ENCODE measurements around the gene SHLD1.
A peak's percentile ranks its signal among the peaks of the same experiment; 100 is the strongest.

The SHLD1 gene

GRCh38 chr20:5716953-5717352 is 33.2 kb upstream of the SHLD1 start:
- Histone ChIP-seq H3K36me3 (replicated peaks in 1 of 2; ENCODE audit: control insufficient read depth in 2 of 2, insufficient read depth in 2 of 2, low read length in 2 of 2) (no peaks in the 10 kb centered on the region), H3K4me1 (ENCODE audit: control insufficient read depth in 2 of 2, insufficient read depth in 1 of 2, low read depth in 1 of 2, low read length in 2 of 2) (peaks cover 4 to 12% of the 10 kb centered on the region in 2 donors), H3K23ac (ENCODE audit: low read depth, low read length, poor library complexity) (no peak overlapping the region), H3K4me2 (ENCODE audit: insufficient read depth, low read length, poor library complexity, severe bottlenecking) (no peak overlapping the region), H3K27me3 (ENCODE audit: control insufficient read depth in 3 of 3, insufficient read depth in 3 of 3, low read depth in 1 of 3, low read length in 3 of 3) (no peaks in the 10 kb centered on the region), H3K9me3 (replicated peaks in 1 of 2; ENCODE audit: control insufficient read depth in 2 of 2, insufficient read depth in 1 of 2, low read depth in 1 of 2, low read length in 2 of 2) (peaks cover 2 to 17% of the 10 kb centered on the region in 2 donors), H2BK5ac (ENCODE audit: low read length) (no peak overlapping the region), H4K8ac (ENCODE audit: low read depth, low read length) (no peak overlapping the region), H2AK5ac (ENCODE audit: low read depth, low read length) (no peak overlapping the region), H2BK15ac (ENCODE audit: low read length) (no peak overlapping the region), H2BK120ac (ENCODE audit: low read depth, low read length) (no peak overlapping the region), H3K27ac (replicated peaks; ENCODE audit: low read length) (no peak overlapping the region), H3K4me3 (ENCODE audit: low read length in 2 of 2) (no peak overlapping the region), H2BK12ac (ENCODE audit: low read length) (no peak overlapping the region), H3K4ac (ENCODE audit: low read length) (no peak overlapping the region), H3K9ac (ENCODE audit: low read depth, low read length, poor library complexity) (no peak overlapping the region), H4K91ac (ENCODE audit: low read depth, low read length, poor library complexity) (no peak overlapping the region), H3K18ac (ENCODE audit: low read length) (no peak overlapping the region), H3K79me1 (ENCODE audit: low read depth, low read length) (no peaks in the 10 kb centered on the region), H3K14ac (ENCODE audit: low read length) (no peak overlapping the region), H2AFZ (ENCODE audit: low read length) (no peak overlapping the region)
- DNase-seq (ENCODE audit: low spot score): no peak
- WGBS, 2 donors (ENCODE audit: extremely low coverage in 2 of 2, insufficient read length in 2 of 2, insufficient replicate concordance in 1 of 2): no CpG with 5 or more reads among the region's 4 CpGs

GRCh38 chr20:5718896-5719595 is 31.2 kb upstream of the SHLD1 start:
- H3K36me3 ChIP-seq (replicated peaks in 1 of 2; ENCODE audit: control insufficient read depth in 2 of 2, insufficient read depth in 2 of 2, low read length in 2 of 2): no peaks in the 10 kb centered on the region
- no peak overlapping the region for H3K18ac ChIP-seq (ENCODE audit: low read length)
- H3K79me1 ChIP-seq (ENCODE audit: low read depth, low read length): no peaks in the 10 kb centered on the region
- no CpG with 5 or more reads among the region's 1 CpG for WGBS, 2 donors (ENCODE audit: extremely low coverage in 2 of 2, insufficient read length in 2 of 2, insufficient replicate concordance in 1 of 2)
- no peak overlapping the region for H3K4me2 ChIP-seq (ENCODE audit: insufficient read depth, low read length, poor library complexity, severe bottlenecking)
- H3K4me3 ChIP-seq (ENCODE audit: low read length in 2 of 2): peak overlapping the region in 1 of 2 donors; percentile 1
- H4K91ac ChIP-seq (ENCODE audit: low read depth, low read length, poor library complexity): no peak overlapping the region
- H3K4ac ChIP-seq (ENCODE audit: low read length): no peak overlapping the region
- H3K23ac ChIP-seq (ENCODE audit: low read depth, low read length, poor library complexity): no peak overlapping the region
- DNase-seq (ENCODE audit: low spot score): no peak
- no peak overlapping the region for H2BK5ac ChIP-seq (ENCODE audit: low read length)
- no peak overlapping the region for H3K9ac ChIP-seq (ENCODE audit: low read depth, low read length, poor library complexity)
- H3K9me3 ChIP-seq (replicated peaks in 1 of 2; ENCODE audit: control insufficient read depth in 2 of 2, insufficient read depth in 1 of 2, low read depth in 1 of 2, low read length in 2 of 2): peaks cover 2 to 17% of the 10 kb centered on the region in 2 donors
- H2BK15ac ChIP-seq (ENCODE audit: low read length): no peak overlapping the region
- no peak overlapping the region for H3K27ac ChIP-seq (replicated peaks; ENCODE audit: low read length)
- H2BK12ac ChIP-seq (ENCODE audit: low read length): no peak overlapping the region
- H3K14ac ChIP-seq (ENCODE audit: low read length): no peak overlapping the region
- H3K4me1 ChIP-seq (ENCODE audit: control insufficient read depth in 2 of 2, insufficient read depth in 1 of 2, low read depth in 1 of 2, low read length in 2 of 2): peaks cover 4 to 10% of the 10 kb centered on the region in 2 donors
- H2BK120ac ChIP-seq (ENCODE audit: low read depth, low read length): no peak overlapping the region
- no peaks in the 10 kb centered on the region for H3K27me3 ChIP-seq (ENCODE audit: control insufficient read depth in 3 of 3, insufficient read depth in 3 of 3, low read depth in 1 of 3, low read length in 3 of 3)
- no peak overlapping the region for H2AFZ ChIP-seq (ENCODE audit: low read length)
- no peak overlapping the region for H4K8ac ChIP-seq (ENCODE audit: low read depth, low read length)
- H2AK5ac ChIP-seq (ENCODE audit: low read depth, low read length): no peak overlapping the region

GRCh38 chr20:5719861-5720403 is 30.3 kb upstream of the SHLD1 start:
- no peak overlapping the region for H3K18ac ChIP-seq (ENCODE audit: low read length)
- H3K4me3 ChIP-seq (ENCODE audit: low read length in 2 of 2): no peak overlapping the region
- H3K4me2 ChIP-seq (ENCODE audit: insufficient read depth, low read length, poor library complexity, severe bottlenecking): no peak overlapping the region
- H2BK120ac ChIP-seq (ENCODE audit: low read depth, low read length): no peak overlapping the region
- no peaks in the 10 kb centered on the region for H3K79me1 ChIP-seq (ENCODE audit: low read depth, low read length)
- no peak overlapping the region for H3K27ac ChIP-seq (replicated peaks; ENCODE audit: low read length)
- no CpG with 5 or more reads among the region's 6 CpGs for WGBS, 2 donors (ENCODE audit: extremely low coverage in 2 of 2, insufficient read length in 2 of 2, insufficient replicate concordance in 1 of 2)
- H2AK5ac ChIP-seq (ENCODE audit: low read depth, low read length): no peak overlapping the region
- no peak overlapping the region for H3K4ac ChIP-seq (ENCODE audit: low read length)
- H2BK12ac ChIP-seq (ENCODE audit: low read length): no peak overlapping the region
- H3K9ac ChIP-seq (ENCODE audit: low read depth, low read length, poor library complexity): no peak overlapping the region
- DNase-seq (ENCODE audit: low spot score): no peak
- H4K91ac ChIP-seq (ENCODE audit: low read depth, low read length, poor library complexity): no peak overlapping the region
- H3K9me3 ChIP-seq (replicated peaks in 1 of 2; ENCODE audit: control insufficient read depth in 2 of 2, insufficient read depth in 1 of 2, low read depth in 1 of 2, low read length in 2 of 2): peaks cover 2 to 17% of the 10 kb centered on the region in 2 donors
- H2BK15ac ChIP-seq (ENCODE audit: low read length): no peak overlapping the region
- H3K27me3 ChIP-seq (ENCODE audit: control insufficient read depth in 3 of 3, insufficient read depth in 3 of 3, low read depth in 1 of 3, low read length in 3 of 3): no peaks in the 10 kb centered on the region
- no peaks in the 10 kb centered on the region for H3K36me3 ChIP-seq (replicated peaks in 1 of 2; ENCODE audit: control insufficient read depth in 2 of 2, insufficient read depth in 2 of 2, low read length in 2 of 2)
- no peak overlapping the region for H4K8ac ChIP-seq (ENCODE audit: low read depth, low read length)
- H3K4me1 ChIP-seq (ENCODE audit: control insufficient read depth in 2 of 2, insufficient read depth in 1 of 2, low read depth in 1 of 2, low read length in 2 of 2): peaks cover 0 to 2% of the 10 kb centered on the region in 2 donors
- no peak overlapping the region for H3K14ac ChIP-seq (ENCODE audit: low read length)
- no peak overlapping the region for H2AFZ ChIP-seq (ENCODE audit: low read length)
- no peak overlapping the region for H3K23ac ChIP-seq (ENCODE audit: low read depth, low read length, poor library complexity)
- H2BK5ac ChIP-seq (ENCODE audit: low read length): no peak overlapping the region

GRCh38 chr20:5720696-5721095 is 29.5 kb upstream of the SHLD1 start:
- no peak overlapping the region for H3K4me2 ChIP-seq (ENCODE audit: insufficient read depth, low read length, poor library complexity, severe bottlenecking)
- no peak overlapping the region for H2AFZ ChIP-seq (ENCODE audit: low read length)
- DNase-seq (ENCODE audit: low spot score): no peak
- H3K18ac ChIP-seq (ENCODE audit: low read length): no peak overlapping the region
- H3K79me1 ChIP-seq (ENCODE audit: low read depth, low read length): no peaks in the 10 kb centered on the region
- no peak overlapping the region for H3K23ac ChIP-seq (ENCODE audit: low read depth, low read length, poor library complexity)
- no peak overlapping the region for H2BK120ac ChIP-seq (ENCODE audit: low read depth, low read length)
- no peak overlapping the region for H3K9ac ChIP-seq (ENCODE audit: low read depth, low read length, poor library complexity)
- no peaks in the 10 kb centered on the region for H3K36me3 ChIP-seq (replicated peaks in 1 of 2; ENCODE audit: control insufficient read depth in 2 of 2, insufficient read depth in 2 of 2, low read length in 2 of 2)
- no peak overlapping the region for H2AK5ac ChIP-seq (ENCODE audit: low read depth, low read length)
- H2BK15ac ChIP-seq (ENCODE audit: low read length): no peak overlapping the region
- H3K27ac ChIP-seq (replicated peaks; ENCODE audit: low read length): no peak overlapping the region
- H3K4ac ChIP-seq (ENCODE audit: low read length): no peak overlapping the region
- H3K14ac ChIP-seq (ENCODE audit: low read length): no peak overlapping the region
- no peak overlapping the region for H4K91ac ChIP-seq (ENCODE audit: low read depth, low read length, poor library complexity)
- H3K27me3 ChIP-seq (ENCODE audit: control insufficient read depth in 3 of 3, insufficient read depth in 3 of 3, low read depth in 1 of 3, low read length in 3 of 3): no peaks in the 10 kb centered on the region
- no CpG with 5 or more reads among the region's 5 CpGs for WGBS, 2 donors (ENCODE audit: extremely low coverage in 2 of 2, insufficient read length in 2 of 2, insufficient replicate concordance in 1 of 2)
- H3K4me3 ChIP-seq (ENCODE audit: low read length in 2 of 2): no peak overlapping the region
- H3K4me1 ChIP-seq (ENCODE audit: control insufficient read depth in 2 of 2, insufficient read depth in 1 of 2, low read depth in 1 of 2, low read length in 2 of 2): no peaks in the 10 kb centered on the region
- no peak overlapping the region for H2BK5ac ChIP-seq (ENCODE audit: low read length)
- H4K8ac ChIP-seq (ENCODE audit: low read depth, low read length): no peak overlapping the region
- H2BK12ac ChIP-seq (ENCODE audit: low read length): no peak overlapping the region
- peaks cover 0 to 11% of the 10 kb centered on the region in 2 donors for H3K9me3 ChIP-seq (replicated peaks in 1 of 2; ENCODE audit: control insufficient read depth in 2 of 2, insufficient read depth in 1 of 2, low read depth in 1 of 2, low read length in 2 of 2)

All from neuronal stem cell (in vitro differentiated cells).